ENCODE results near the gene SCUBE1.

The SCUBE1 gene

GRCh38 chr22:43239956-43240355 lies 103.2 kb downstream of the SCUBE1 start:
- H3K9me3 ChIP-seq (ENCODE audit: control insufficient read depth in 1 of 2, low read length in 2 of 2): no peaks in the 10 kb centered on the region
- H3K36me3 ChIP-seq (ENCODE audit: control insufficient read depth in 1 of 2, insufficient read depth in 2 of 2, low read length in 2 of 2): no peaks in the 10 kb centered on the region
- H3K27me3 ChIP-seq (ENCODE audit: low read depth, low read length): no peaks in the 10 kb centered on the region
- H3K27ac ChIP-seq (ENCODE audit: low read length): no peak overlapping the region
- H3K4me3 ChIP-seq (ENCODE audit: low read depth in 1 of 2, low read length in 2 of 2): no peak overlapping the region
- H3K4me1 ChIP-seq (ENCODE audit: control insufficient read depth in 1 of 2, insufficient read depth in 2 of 2, low read length in 2 of 2): peaks cover 0 to 8% of the 10 kb centered on the region in 2 donors

- Histone ChIP-seq H3K4me1 (ENCODE audit: control insufficient read depth in 1 of 2, insufficient read depth in 2 of 2, low read length in 2 of 2) (peaks cover 0 to 8% of the 10 kb centered on the region in 2 donors), H3K9me3 (ENCODE audit: control insufficient read depth in 1 of 2, low read length in 2 of 2) (no peaks in the 10 kb centered on the region), H3K36me3 (ENCODE audit: control insufficient read depth in 1 of 2, insufficient read depth in 2 of 2, low read length in 2 of 2) (no peaks in the 10 kb centered on the region), H3K27ac (ENCODE audit: low read length) (no peak overlapping the region), H3K27me3 (ENCODE audit: low read depth, low read length) (no peaks in the 10 kb centered on the region), H3K4me3 (ENCODE audit: low read depth in 1 of 2, low read length in 2 of 2) (no peak overlapping the region)
Observed at GRCh38 chr22:43239193-43239780, 103.9 kb downstream of the SCUBE1 start.

DNA sequence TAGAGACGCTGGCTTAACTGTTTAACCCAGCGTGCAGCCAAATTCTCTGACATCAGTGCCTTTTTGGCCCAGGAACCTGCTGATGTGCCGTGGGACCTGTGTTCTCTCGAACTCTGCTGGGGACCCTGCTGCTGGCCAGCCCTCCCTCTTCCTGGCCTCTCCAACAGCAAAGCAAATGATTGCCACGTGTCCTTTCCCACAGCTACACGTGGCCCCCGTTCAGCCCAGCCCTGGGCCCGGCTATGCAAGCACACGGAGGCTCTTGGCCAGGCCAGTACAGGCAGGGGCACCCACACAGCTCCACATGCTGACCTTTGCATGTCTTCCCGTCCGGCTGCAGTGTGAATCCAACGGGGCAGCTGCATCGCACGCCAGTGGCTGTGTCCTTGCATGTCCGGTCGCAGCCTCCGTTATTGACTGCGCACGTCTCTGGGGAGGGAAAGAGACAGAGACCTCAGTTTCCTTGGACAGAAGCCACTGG lies 104.6 kb downstream of the SCUBE1 start:
- Histone ChIP-seq H3K27me3 (ENCODE audit: low read depth, low read length) (no peaks in the 10 kb centered on the region), H3K4me1 (ENCODE audit: control insufficient read depth in 1 of 2, insufficient read depth in 2 of 2, low read length in 2 of 2) (peaks cover 0 to 8% of the 10 kb centered on the region in 2 donors), H3K36me3 (ENCODE audit: control insufficient read depth in 1 of 2, insufficient read depth in 2 of 2, low read length in 2 of 2) (no peaks in the 10 kb centered on the region), H3K27ac (ENCODE audit: low read length) (no peak overlapping the region), H3K9me3 (ENCODE audit: control insufficient read depth in 1 of 2, low read length in 2 of 2) (no peaks in the 10 kb centered on the region), H3K4me3 (ENCODE audit: low read depth in 1 of 2, low read length in 2 of 2) (no peak overlapping the region)

DNA sequence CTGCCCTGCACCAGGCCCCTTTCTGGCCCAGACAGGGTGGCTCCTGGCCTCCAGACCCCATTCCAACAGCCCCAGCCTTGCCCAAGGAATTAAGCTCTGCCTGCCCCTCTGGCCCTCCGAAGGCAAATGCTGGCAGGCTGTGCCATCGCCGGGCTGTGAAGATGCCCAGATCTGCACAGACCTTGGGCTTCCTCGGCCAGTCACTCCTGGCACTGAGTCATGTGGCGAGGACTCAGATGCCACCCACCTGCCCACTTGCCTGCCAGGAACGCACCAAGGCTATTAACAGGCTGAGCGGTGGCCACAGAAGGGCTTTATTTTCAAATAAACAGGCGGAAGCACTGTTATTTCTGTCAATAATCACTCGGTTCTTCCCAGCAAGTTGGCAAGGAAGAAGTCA lies 105.9 kb downstream of the SCUBE1 start:
- no peaks in the 10 kb centered on the region for H3K36me3 ChIP-seq (ENCODE audit: control insufficient read depth in 1 of 2, insufficient read depth in 2 of 2, low read length in 2 of 2)
- H3K9me3 ChIP-seq (ENCODE audit: control insufficient read depth in 1 of 2, low read length in 2 of 2): no peaks in the 10 kb centered on the region
- H3K27me3 ChIP-seq (ENCODE audit: low read depth, low read length): no peaks in the 10 kb centered on the region
- H3K4me3 ChIP-seq (ENCODE audit: low read depth in 1 of 2, low read length in 2 of 2): no peak overlapping the region
- no peak overlapping the region for H3K27ac ChIP-seq (ENCODE audit: low read length)
- peaks cover 0 to 8% of the 10 kb centered on the region in 2 donors for H3K4me1 ChIP-seq (ENCODE audit: control insufficient read depth in 1 of 2, insufficient read depth in 2 of 2, low read length in 2 of 2)

DNA sequence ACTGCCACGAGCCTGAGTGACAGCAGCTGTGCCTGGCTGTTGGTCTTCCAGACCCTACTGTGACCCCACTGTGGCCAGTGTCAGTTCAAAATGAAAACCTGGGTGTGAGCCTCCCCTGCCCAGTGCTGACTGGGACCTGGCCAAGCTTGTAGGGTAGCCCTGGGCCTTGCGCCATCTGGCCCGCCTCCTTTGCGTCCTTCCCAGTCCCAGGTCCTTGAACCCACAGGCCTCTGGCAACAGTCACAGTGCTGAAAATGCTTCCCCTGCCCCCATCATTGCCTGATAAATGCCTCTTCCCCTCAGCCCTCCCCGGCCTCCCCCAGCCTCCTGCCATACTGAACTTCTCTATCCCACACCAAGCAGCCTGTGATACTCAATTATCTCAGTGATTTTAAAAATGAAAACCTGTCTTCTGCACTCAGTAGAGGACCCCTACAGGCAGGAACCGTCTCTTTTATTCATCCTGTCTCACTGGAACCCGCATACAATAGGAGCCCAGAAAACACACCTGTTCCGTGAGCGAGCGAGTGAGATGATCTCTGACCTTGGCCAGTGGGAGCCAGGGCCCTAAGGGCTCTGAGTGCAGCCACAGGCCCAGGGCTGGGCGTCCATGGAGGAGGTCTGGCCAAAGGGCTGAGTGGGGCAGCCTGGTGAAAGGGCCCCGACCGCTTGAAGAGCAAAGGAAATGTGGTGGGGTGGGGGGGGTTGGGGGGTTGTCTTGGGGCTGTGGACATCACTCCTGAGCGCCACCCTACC lies 106.6 kb downstream of the SCUBE1 start:
- Histone ChIP-seq H3K27ac (ENCODE audit: low read length) (no peak overlapping the region), H3K36me3 (ENCODE audit: control insufficient read depth in 1 of 2, insufficient read depth in 2 of 2, low read length in 2 of 2) (no peaks in the 10 kb centered on the region), H3K4me3 (ENCODE audit: low read depth in 1 of 2, low read length in 2 of 2) (no peak overlapping the region), H3K9me3 (ENCODE audit: control insufficient read depth in 1 of 2, low read length in 2 of 2) (no peaks in the 10 kb centered on the region), H3K27me3 (ENCODE audit: low read depth, low read length) (no peaks in the 10 kb centered on the region), H3K4me1 (ENCODE audit: control insufficient read depth in 1 of 2, insufficient read depth in 2 of 2, low read length in 2 of 2) (peaks cover 0 to 8% of the 10 kb centered on the region in 2 donors)

- Histone ChIP-seq H3K9me3 (ENCODE audit: control insufficient read depth in 1 of 2, low read length in 2 of 2) (no peaks in the 10 kb centered on the region), H3K27me3 (ENCODE audit: low read depth, low read length) (no peaks in the 10 kb centered on the region), H3K36me3 (ENCODE audit: control insufficient read depth in 1 of 2, insufficient read depth in 2 of 2, low read length in 2 of 2) (no peaks in the 10 kb centered on the region), H3K4me3 (ENCODE audit: low read depth in 1 of 2, low read length in 2 of 2) (no peak overlapping the region), H3K4me1 (ENCODE audit: control insufficient read depth in 1 of 2, insufficient read depth in 2 of 2, low read length in 2 of 2) (peaks cover 0 to 8% of the 10 kb centered on the region in 2 donors), H3K27ac (ENCODE audit: low read length) (no peak overlapping the region)
Observed at GRCh38 chr22:43235445-43236409, 107.4 kb downstream of the SCUBE1 start.

- no peaks in the 10 kb centered on the region for H3K27me3 ChIP-seq (ENCODE audit: low read depth, low read length)
- H3K27ac ChIP-seq (ENCODE audit: low read length): no peak overlapping the region
- no peak overlapping the region for H3K4me3 ChIP-seq (ENCODE audit: low read depth in 1 of 2, low read length in 2 of 2)
- H3K4me1 ChIP-seq (ENCODE audit: control insufficient read depth in 1 of 2, insufficient read depth in 2 of 2, low read length in 2 of 2): peaks cover 0 to 2% of the 10 kb centered on the region in 2 donors
- H3K36me3 ChIP-seq (ENCODE audit: control insufficient read depth in 1 of 2, insufficient read depth in 2 of 2, low read length in 2 of 2): no peaks in the 10 kb centered on the region
- H3K9me3 ChIP-seq (ENCODE audit: control insufficient read depth in 1 of 2, low read length in 2 of 2): no peaks in the 10 kb centered on the region
Observed at GRCh38 chr22:43234264-43234988, 108.7 kb downstream of the SCUBE1 start.

GRCh38 chr22:43233529-43233928 lies 109.6 kb downstream of the SCUBE1 start:
- Histone ChIP-seq H3K9me3 (ENCODE audit: control insufficient read depth in 1 of 2, low read length in 2 of 2) (no peaks in the 10 kb centered on the region), H3K4me1 (ENCODE audit: control insufficient read depth in 1 of 2, insufficient read depth in 2 of 2, low read length in 2 of 2) (no peaks in the 10 kb centered on the region), H3K4me3 (ENCODE audit: low read depth in 1 of 2, low read length in 2 of 2) (no peak overlapping the region), H3K36me3 (ENCODE audit: control insufficient read depth in 1 of 2, insufficient read depth in 2 of 2, low read length in 2 of 2) (no peaks in the 10 kb centered on the region), H3K27me3 (ENCODE audit: low read depth, low read length) (no peaks in the 10 kb centered on the region), H3K27ac (ENCODE audit: low read length) (no peak overlapping the region)

- H3K36me3 ChIP-seq (ENCODE audit: control insufficient read depth in 1 of 2, insufficient read depth in 2 of 2, low read length in 2 of 2): no peaks in the 10 kb centered on the region
- H3K4me3 ChIP-seq (ENCODE audit: low read depth in 1 of 2, low read length in 2 of 2): no peak overlapping the region
- no peak overlapping the region for H3K27ac ChIP-seq (ENCODE audit: low read length)
- no peaks in the 10 kb centered on the region for H3K9me3 ChIP-seq (ENCODE audit: control insufficient read depth in 1 of 2, low read length in 2 of 2)
- H3K4me1 ChIP-seq (ENCODE audit: control insufficient read depth in 1 of 2, insufficient read depth in 2 of 2, low read length in 2 of 2): no peaks in the 10 kb centered on the region
- no peaks in the 10 kb centered on the region for H3K27me3 ChIP-seq (ENCODE audit: low read depth, low read length)
Observed at GRCh38 chr22:43232445-43232844, 110.7 kb downstream of the SCUBE1 start.

GRCh38 chr22:43231724-43232034 lies 111.5 kb downstream of the SCUBE1 start:
- Histone ChIP-seq H3K4me3 (ENCODE audit: low read depth in 1 of 2, low read length in 2 of 2) (no peak overlapping the region), H3K4me1 (ENCODE audit: control insufficient read depth in 1 of 2, insufficient read depth in 2 of 2, low read length in 2 of 2) (no peaks in the 10 kb centered on the region), H3K27ac (ENCODE audit: low read length) (no peak overlapping the region), H3K27me3 (ENCODE audit: low read depth, low read length) (no peaks in the 10 kb centered on the region), H3K36me3 (ENCODE audit: control insufficient read depth in 1 of 2, insufficient read depth in 2 of 2, low read length in 2 of 2) (no peaks in the 10 kb centered on the region), H3K9me3 (ENCODE audit: control insufficient read depth in 1 of 2, low read length in 2 of 2) (no peaks in the 10 kb centered on the region)

All from muscle layer of duodenum (tissue), 2 donors.